Trophoblast cell (in vitro differentiated cells and primary cell): ENCODE data around the gene MSRB1.
"Not testable (repeated sequence)": the region's sequence is repeated elsewhere in the genome, so short reads cannot be mapped to it uniquely, and the experiment has no call there.

ENCODE experiments used
- DNase-seq, 2 donors: peaks; one replicate each; pipeline ENCODE4 v3.0.0-alpha.2; 2016
- H2AFZ ChIP-seq: 2 replicates; pipeline ENCODE4 v1.6.1; 2013; ENCODE audit warnings: low read length, moderate library complexity, mild to moderate bottlenecking; ENCODE audit not compliant: insufficient read depth, poor library complexity
- H2AK5ac ChIP-seq: 2 replicates; pipeline ENCODE4 v1.6.1; 2013; ENCODE audit warnings: mild to moderate bottlenecking, low read length
- H2BK120ac ChIP-seq: 2 replicates; pipeline ENCODE4 v1.6.1; 2013; ENCODE audit warnings: low read length, mild to moderate bottlenecking, moderate library complexity; ENCODE audit not compliant: insufficient read depth, poor library complexity
- H2BK12ac ChIP-seq: 2 replicates; pipeline ENCODE4 v1.6.1; 2013; ENCODE audit warnings: mild to moderate bottlenecking, low read length, moderate library complexity
- H2BK5ac ChIP-seq: 2 replicates; pipeline ENCODE4 v1.6.1; 2013; ENCODE audit warnings: low read length, low read depth, moderate library complexity, mild to moderate bottlenecking; ENCODE audit not compliant: poor library complexity
- H3K14ac ChIP-seq: 2 replicates; pipeline ENCODE4 v1.6.1; 2013; ENCODE audit warnings: mild to moderate bottlenecking, low read length
- H3K18ac ChIP-seq: 2 replicates; pipeline ENCODE4 v1.6.1; 2013; ENCODE audit warnings: mild to moderate bottlenecking, low read length
- H3K23ac ChIP-seq: 2 replicates; pipeline ENCODE4 v1.6.1; 2013; ENCODE audit warnings: low read length
- H3K27ac ChIP-seq: 2 replicates; pipeline ENCODE4 v1.5.1; 2013; ENCODE audit warnings: low read depth, mild to moderate bottlenecking, inconsistent platforms, low read length, moderate library complexity
- H3K27me3 ChIP-seq: 2 replicates; pipeline ENCODE4 v1.6.1; 2013; ENCODE audit warnings: inconsistent platforms, mild to moderate bottlenecking, low read length, moderate library complexity; ENCODE audit not compliant: insufficient read depth
- H3K36me3 ChIP-seq, 2 experiments: 1 replicate in 1 of 2; 2 replicates in 1 of 2; pipeline ENCODE4 v1.6.1; 2013; ENCODE audit warnings: low read length in 2 of 2, mild to moderate bottlenecking in 2 of 2, moderate library complexity in 1 of 2; ENCODE audit not compliant: insufficient read depth in 2 of 2, control insufficient read depth in 1 of 2
- H3K4ac ChIP-seq: 2 replicates; pipeline ENCODE4 v1.6.1; 2013; ENCODE audit warnings: low read depth, mild to moderate bottlenecking, low read length, moderate library complexity
- H3K4me1 ChIP-seq, 2 experiments: 1 replicate in 1 of 2; 2 replicates in 1 of 2; pipeline ENCODE4 v1.6.1; 2013; ENCODE audit warnings: low read length in 2 of 2, mild to moderate bottlenecking in 2 of 2, moderate library complexity in 1 of 2; ENCODE audit not compliant: insufficient read depth in 2 of 2, control insufficient read depth in 1 of 2
- H3K4me2 ChIP-seq: 2 replicates; pipeline ENCODE4 v1.6.1; 2013; ENCODE audit warnings: inconsistent platforms, mild to moderate bottlenecking, low read length, moderate library complexity
- H3K4me3 ChIP-seq: 2 replicates; pipeline ENCODE4 v1.5.1; 2013; ENCODE audit warnings: mild to moderate bottlenecking, low read depth, low read length, inconsistent platforms
- H3K79me1 ChIP-seq: one replicate; pipeline ENCODE4 v1.6.1; 2013; ENCODE audit warnings: low read length
- H3K79me2 ChIP-seq: 2 replicates; pipeline ENCODE4 v1.6.1; 2013; ENCODE audit warnings: low read length, mild to moderate bottlenecking; ENCODE audit not compliant: control insufficient read depth, insufficient read depth, poor library complexity
- H3K9ac ChIP-seq: 2 replicates; pipeline ENCODE4 v1.6.1; 2013; ENCODE audit warnings: mild to moderate bottlenecking, low read length
- H3K9me3 ChIP-seq: 2 replicates; pipeline ENCODE4 v1.6.1; 2013; ENCODE audit warnings: low read depth, mild to moderate bottlenecking, control low read depth, inconsistent platforms, low read length; ENCODE audit not compliant: insufficient read depth
- H4K12ac ChIP-seq: 2 replicates; pipeline ENCODE4 v1.6.1; 2013; ENCODE audit warnings: low read depth, mild to moderate bottlenecking, low read length, moderate library complexity
- H4K8ac ChIP-seq: 2 replicates; pipeline ENCODE4 v1.6.1; 2013; ENCODE audit warnings: low read depth, mild to moderate bottlenecking, low read length, moderate library complexity
- H4K91ac ChIP-seq: one replicate; pipeline ENCODE4 v1.6.1; 2013; ENCODE audit warnings: low read depth, mild to moderate bottlenecking, low read length, moderate library complexity
- WGBS: extraction: QIAGEN DNeasy Blood & Tissue Kit; methylation state at CpG from one replicate; pipeline ENCODE4 v1.1.7; 2013; ENCODE audit warnings: missing lambda C conversion rate; ENCODE audit not compliant: insufficient read length, insufficient coverage; ENCODE audit errors: extremely low coverage; 5-methylcytosine and 5-hydroxymethylcytosine counted together

MSRB1 gene

DNA sequence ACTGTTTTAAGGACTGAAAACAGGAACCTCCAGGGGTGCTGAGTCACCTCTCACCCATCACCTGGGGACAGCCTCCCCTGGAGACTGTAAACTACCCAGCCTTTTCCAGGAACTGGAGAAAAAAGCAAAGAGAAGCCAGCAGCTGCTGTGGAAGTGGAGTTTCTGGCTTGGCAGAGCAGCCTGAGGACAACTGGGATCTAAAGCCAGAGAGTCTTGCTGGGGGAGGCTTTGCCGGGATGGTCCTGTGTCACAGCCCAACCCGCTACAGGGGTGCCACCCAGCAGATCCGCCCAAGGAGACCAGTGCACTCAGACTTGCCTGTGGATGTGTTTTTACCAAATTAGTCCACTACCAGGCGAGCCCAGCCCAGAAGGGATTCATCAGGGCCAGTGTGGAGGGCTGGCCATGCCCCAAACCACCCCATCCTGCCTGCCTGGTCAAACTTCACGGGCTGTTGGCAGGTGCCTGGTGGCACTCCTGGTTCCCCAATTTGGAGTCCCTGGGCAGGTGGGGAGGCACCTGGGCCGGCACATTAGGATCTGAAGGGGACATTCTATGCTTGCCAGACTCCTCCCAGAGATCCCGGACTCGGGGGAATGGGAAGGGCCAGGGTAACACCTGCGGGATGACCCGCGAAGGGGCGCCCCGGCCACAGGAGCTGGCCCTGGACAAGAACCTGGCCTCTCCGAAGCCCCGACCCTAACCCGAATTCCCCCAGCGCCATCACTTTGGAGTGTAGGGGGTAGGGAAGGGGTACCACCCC, 771 bp downstream of the MSRB1 start:
- peak overlapping the region; percentile 35 for H2BK120ac ChIP-seq
- peaks cover 22 to 26% of the 10 kb centered on the region in 2 experiments for H3K4me1 ChIP-seq
- peak overlapping the region; percentile 92 for H3K4me2 ChIP-seq
- H3K18ac ChIP-seq, result peak overlapping the region; percentile 75
- H3K9ac ChIP-seq, result peak overlapping the region; percentile 73
- H3K4ac ChIP-seq, result no peak overlapping the region
- peak overlapping the region; percentile 84 for H3K4me3 ChIP-seq
- peak overlapping the region; percentile 90 for H4K8ac ChIP-seq
- H3K9me3 ChIP-seq, result peaks cover 7% of the 10 kb centered on the region
- H3K79me1 ChIP-seq, result peaks cover 7% of the 10 kb centered on the region
- no peaks in the 10 kb centered on the region for H3K27me3 ChIP-seq
- H2AK5ac ChIP-seq, result no peak overlapping the region
- peak overlapping the region; percentile 39 for H3K27ac ChIP-seq
- H3K36me3 ChIP-seq, result peaks cover 24 to 27% of the 10 kb centered on the region in 2 experiments
- no peak overlapping the region for H2BK12ac ChIP-seq
- H3K79me2 ChIP-seq, result peaks cover 3% of the 10 kb centered on the region
- peak overlapping the region; percentile 9 for H4K12ac ChIP-seq
- no peak overlapping the region for H3K23ac ChIP-seq
- peak overlapping the region; percentile 61 for H2AFZ ChIP-seq
- no CpG with 5 or more reads among the region's 17 CpGs for WGBS
- peak overlapping the region; percentile 76 for H3K14ac ChIP-seq
- H4K91ac ChIP-seq, result peak overlapping the region; percentile 88
- H2BK5ac ChIP-seq, result peak overlapping the region; percentile 35
- peak; percentile 79 to 87 for DNase-seq

DNA sequence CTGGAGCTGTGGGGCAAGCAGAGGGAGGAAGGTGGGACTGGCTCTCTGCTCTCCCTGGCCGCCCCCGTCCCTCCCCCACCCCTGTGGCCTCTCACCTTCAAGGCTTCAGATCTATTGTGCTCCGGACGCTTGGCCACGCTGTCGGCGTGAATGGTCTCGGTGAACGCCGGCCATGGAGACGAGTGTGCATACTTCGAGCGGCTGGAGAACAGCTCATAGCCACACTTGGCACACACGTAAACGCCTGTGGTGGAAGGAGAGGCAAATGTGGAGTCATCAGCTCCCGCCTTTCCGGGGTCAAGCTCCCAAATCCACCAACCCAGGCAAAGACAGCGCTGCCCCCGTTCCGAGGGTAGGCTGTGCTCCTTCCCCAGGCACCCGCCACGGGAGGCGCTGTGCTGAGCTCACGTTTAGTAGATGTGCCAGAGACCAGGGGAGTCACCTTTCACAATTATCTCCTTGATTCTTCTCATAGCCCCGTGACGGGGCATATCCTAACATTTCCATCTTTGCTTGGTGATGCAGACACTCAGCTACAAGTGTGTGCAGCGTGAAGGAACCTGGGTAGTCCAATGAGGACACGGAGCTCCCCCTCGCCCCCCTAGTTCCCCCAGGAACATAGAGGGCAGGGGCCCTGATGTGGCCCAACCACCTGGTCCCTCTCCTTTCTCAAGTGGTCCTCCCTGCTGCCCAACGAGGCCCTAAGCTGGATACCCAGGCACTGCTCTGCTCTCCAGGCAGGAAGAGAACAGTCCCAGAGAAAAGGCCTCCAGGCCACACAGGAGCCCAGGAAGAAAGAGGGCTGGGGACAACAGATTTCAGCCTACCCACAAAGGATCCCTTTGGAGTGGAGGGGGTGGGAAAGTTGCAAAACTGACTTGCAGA, 1.6 kb downstream of the MSRB1 start:
- H4K12ac ChIP-seq, result no peak overlapping the region
- no peak overlapping the region for H2AK5ac ChIP-seq
- H3K4ac ChIP-seq, result peak overlapping the region; percentile 2

DNA sequence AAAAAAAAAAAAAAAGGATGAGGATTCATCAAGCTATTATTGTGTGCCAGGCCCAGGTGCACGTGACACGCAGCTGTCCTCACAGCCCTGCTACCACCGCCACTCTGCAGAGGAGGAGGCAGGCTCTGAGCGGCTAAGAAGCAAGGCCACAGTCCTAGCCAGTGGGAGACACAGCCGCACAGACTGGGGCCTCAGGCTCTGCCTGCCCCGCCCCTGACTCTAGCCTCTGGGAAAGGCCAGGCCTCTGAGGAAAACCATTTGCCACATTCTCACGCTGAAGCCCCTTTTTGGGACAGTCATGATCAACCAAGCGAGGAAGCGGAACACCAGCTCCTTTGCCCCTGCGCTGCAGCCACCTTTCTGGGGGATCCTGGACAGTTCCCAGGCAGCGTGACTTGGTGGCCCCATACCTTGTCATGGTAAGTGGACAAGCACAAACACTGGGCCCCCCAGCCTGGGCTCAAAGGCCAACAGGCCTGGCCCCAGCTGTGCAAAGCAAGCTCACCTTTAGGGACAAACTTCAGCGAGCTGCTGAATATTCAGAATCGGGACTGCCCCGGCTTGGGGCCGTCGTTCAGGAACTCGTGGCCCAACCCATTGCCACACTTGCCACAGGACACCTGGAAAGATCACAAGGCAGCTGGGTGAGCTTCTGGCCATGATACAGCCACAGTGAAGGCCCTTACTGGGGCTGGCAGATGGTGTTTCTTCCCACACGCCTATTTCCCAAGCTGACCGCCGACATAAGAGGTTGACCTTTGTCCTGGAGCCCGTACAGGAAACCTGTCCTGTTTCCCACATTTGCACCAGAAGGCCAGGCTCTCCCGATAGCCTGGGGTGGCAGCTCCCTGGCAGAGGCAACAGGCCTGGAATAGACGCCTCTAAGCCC, 2.5 kb downstream of the MSRB1 start:
- no peaks in the 10 kb centered on the region for H3K27me3 ChIP-seq
- H2AFZ ChIP-seq, result no peak overlapping the region
- H4K8ac ChIP-seq, result no peak overlapping the region
- H3K18ac ChIP-seq, result no peak overlapping the region
- H3K4me3 ChIP-seq, result no peak overlapping the region
- no peak overlapping the region for H3K27ac ChIP-seq
- H3K36me3 ChIP-seq, result peaks cover 24 to 27% of the 10 kb centered on the region in 2 experiments
- H3K4ac ChIP-seq, result no peak overlapping the region
- H3K4me1 ChIP-seq, result peaks cover 22 to 26% of the 10 kb centered on the region in 2 experiments
- no peak overlapping the region for H2BK12ac ChIP-seq
- H2BK120ac ChIP-seq, result no peak overlapping the region
- no peak overlapping the region for H3K9ac ChIP-seq
- DNase-seq, result peak; percentile 78 to 80
- no peak overlapping the region for H4K12ac ChIP-seq
- H3K79me1 ChIP-seq, result peaks cover 7% of the 10 kb centered on the region
- WGBS, result no CpG with 5 or more reads among the region's 23 CpGs
- H3K79me2 ChIP-seq, result peaks cover 3% of the 10 kb centered on the region
- no peak overlapping the region for H2BK5ac ChIP-seq
- H3K14ac ChIP-seq, result no peak overlapping the region
- H3K4me2 ChIP-seq, result no peak overlapping the region
- H2AK5ac ChIP-seq, result no peak overlapping the region
- no peak overlapping the region for H4K91ac ChIP-seq
- no peak overlapping the region for H3K23ac ChIP-seq
- H3K9me3 ChIP-seq, result peaks cover 5% of the 10 kb centered on the region

More for the DNA sequence above, 1.6 kb downstream of the MSRB1 start:
- Histone ChIP-seq H2BK12ac (no peak overlapping the region), H3K4me3 (no peak overlapping the region), H3K36me3 (peaks cover 24 to 27% of the 10 kb centered on the region in 2 experiments), H3K4me1 (peaks cover 22 to 26% of the 10 kb centered on the region in 2 experiments), H4K8ac (peak overlapping the region; percentile 32), H3K14ac (no peak overlapping the region), H4K91ac (peak overlapping the region; percentile 21), H3K4me2 (peak overlapping the region; percentile 92), H2AFZ (no peak overlapping the region), H3K9ac (no peak overlapping the region), H3K79me2 (peaks cover 3% of the 10 kb centered on the region), H2BK5ac (peak overlapping the region; percentile 6), H3K27me3 (no peaks in the 10 kb centered on the region), H3K79me1 (peaks cover 7% of the 10 kb centered on the region), H2BK120ac (no peak overlapping the region), H3K18ac (peak overlapping the region; percentile 34), H3K9me3 (peaks cover 7% of the 10 kb centered on the region), H3K27ac (peak overlapping the region; percentile 39), H3K23ac (no peak overlapping the region)
- no CpG with 5 or more reads among the region's 30 CpGs for WGBS
- DNase-seq, result peak; percentile 83

GRCh38 chr16:1939833-1940232, 3.2 kb downstream of the MSRB1 start:
- H2AK5ac ChIP-seq, H4K12ac ChIP-seq, H3K23ac ChIP-seq, H3K9me3 ChIP-seq, H2BK120ac ChIP-seq, H4K8ac ChIP-seq, DNase-seq, H3K27ac ChIP-seq, H3K4me2 ChIP-seq, H2BK5ac ChIP-seq, H3K18ac ChIP-seq, H4K91ac ChIP-seq, H3K27me3 ChIP-seq, H3K9ac ChIP-seq, H3K79me1 ChIP-seq, H3K4ac ChIP-seq, H3K79me2 ChIP-seq, H3K14ac ChIP-seq, H2BK12ac ChIP-seq, H3K4me3 ChIP-seq, H2AFZ ChIP-seq: not testable (repeated sequence)
- peaks cover 24 to 27% of the 10 kb centered on the region in 2 experiments for H3K36me3 ChIP-seq
- no CpG with 5 or more reads among the region's 8 CpGs for WGBS
- H3K4me1 ChIP-seq, result peaks cover 22 to 26% of the 10 kb centered on the region in 2 experiments
